ENCODE results near the gene SPTBN4.
"Not testable (repeated sequence)": the region's sequence is repeated elsewhere in the genome, so short reads cannot be mapped to it uniquely, and the experiment has no call there.

Gene SPTBN4

GRCh38 chr19:40466985-40467734 lies at the start of gene SPTBN4:
Gene SPTBN4 (plus strand): TSS chr19:40467001. CDS start chr19:40472622, 5,621 bp downstream.
- no peak for DNase-seq (ENCODE audit: low read depth)

DNA sequence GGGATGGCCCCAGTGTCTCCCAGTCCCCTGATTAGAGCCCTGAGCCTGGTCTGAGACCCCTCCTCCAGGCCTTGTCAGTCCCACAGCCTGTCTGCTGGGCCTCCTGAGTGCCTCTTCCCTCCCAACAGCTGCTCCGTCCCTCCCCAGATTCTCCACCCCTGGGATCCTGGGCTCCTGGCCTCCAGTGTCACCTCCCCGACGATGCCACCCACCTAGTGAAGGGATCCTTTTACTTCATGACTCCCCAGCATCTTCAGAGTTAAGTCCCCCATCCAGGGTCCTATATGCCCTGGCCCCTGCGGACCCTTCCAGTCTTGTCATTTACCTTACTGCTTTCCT lies 49.2 kb upstream of the SPTBN4 start:
- DNase-seq (ENCODE audit: low read depth): no peak

DNA sequence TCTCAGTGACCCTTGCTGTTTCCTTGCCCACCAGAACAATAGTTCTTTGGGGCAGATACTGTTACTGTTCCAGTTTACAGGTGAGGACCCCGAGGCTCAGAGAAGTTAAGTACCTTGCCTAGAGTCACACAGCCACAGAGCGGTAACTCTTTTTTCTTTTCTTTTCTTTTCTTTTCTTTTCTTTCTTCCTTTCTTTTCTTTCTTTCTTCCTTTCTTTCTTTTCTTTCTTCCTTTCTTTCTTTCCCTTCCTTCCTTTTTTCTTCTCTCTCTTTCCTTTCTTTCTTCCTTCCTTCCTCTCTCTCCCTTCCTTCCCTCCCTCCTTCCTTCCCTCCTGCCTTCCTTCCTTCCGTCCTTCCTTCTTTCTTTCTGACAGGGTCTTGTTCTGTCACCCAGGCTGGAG lies 48.8 kb upstream of the SPTBN4 start:
- no peak for DNase-seq (ENCODE audit: low read depth)

DNA sequence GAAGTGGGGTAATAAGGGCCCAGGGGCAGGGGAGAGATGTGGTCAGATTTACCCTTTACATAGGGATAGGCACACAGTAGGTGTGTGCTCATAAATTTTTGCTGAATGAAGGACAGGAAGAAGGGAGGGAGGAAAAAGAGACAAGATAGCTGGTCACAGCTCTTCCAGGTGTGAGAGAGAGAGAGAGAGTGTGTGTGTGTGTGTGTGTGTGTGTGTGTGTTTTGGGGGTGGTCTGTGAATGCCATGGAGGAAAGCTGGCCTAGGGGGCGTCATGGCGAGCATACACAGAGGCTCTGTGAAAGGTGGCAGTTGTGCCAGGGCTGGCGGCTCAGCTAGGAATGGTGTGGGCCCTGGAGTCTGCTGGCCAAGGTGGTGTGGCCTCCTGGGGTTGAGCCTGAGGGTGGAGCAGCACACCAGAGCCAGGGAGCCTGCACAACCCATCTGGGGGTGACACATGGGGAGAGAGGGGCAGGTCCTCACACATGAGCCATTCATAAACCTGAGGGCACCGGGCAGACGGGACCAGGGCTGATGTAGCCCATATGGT lies 47.7 kb upstream of the SPTBN4 start:
- no peak for DNase-seq (ENCODE audit: low read depth)

GRCh38 chr19:40419780-40420179 lies 47.0 kb upstream of the SPTBN4 start:
- no peak for DNase-seq (ENCODE audit: low read depth)

- no peak for DNase-seq (ENCODE audit: low read depth)
These were observed 46.4 kb upstream of the SPTBN4 start for GRCh38 chr19:40420451-40420765.

- peak; percentile 51 for DNase-seq (ENCODE audit: low read depth)
These were observed 45.7 kb upstream of the SPTBN4 start for GRCh38 chr19:40420766-40421765.

DNA sequence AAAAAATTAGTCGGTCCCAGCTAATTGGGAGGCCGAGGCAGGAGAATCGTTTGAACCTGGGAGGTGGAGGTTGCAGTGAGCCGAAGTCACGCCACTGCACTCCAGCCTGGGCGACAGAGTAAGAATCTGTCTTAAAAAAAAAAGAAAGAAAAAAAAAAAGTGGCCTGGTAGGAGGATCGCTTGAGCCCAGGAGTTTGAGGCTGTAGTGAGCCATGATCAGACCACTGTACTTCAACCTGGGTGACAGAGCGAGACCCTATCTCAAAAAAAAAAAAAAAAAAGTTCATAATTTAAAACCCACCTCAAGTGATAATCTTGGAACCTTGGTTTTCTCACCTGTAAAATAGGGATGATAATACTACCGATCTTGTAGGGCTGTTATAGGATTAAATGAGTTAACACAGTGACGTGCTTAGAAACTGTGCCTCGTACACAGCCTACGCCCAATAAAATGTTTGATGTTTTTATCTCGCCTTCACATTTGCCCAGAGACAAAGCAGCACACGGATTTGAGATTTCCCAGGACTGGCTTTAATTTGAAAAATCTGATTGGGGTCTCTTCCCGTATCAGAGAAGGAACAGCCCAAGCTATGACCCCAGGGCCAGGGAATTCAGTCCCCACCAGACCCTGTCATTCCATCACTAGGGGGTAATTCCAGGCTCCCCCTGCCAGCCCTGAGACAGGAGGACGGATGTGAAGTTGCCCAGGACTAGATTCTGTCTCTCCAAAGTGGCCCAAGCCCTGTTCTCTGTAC lies 44.6 kb upstream of the SPTBN4 start:
- no peak for DNase-seq (ENCODE audit: low read depth)

GRCh38 chr19:40422748-40423566 lies 43.8 kb upstream of the SPTBN4 start:
- no peak for DNase-seq (ENCODE audit: low read depth)

- no peak for DNase-seq (ENCODE audit: low read depth)
These were observed 42.9 kb upstream of the SPTBN4 start for GRCh38 chr19:40423938-40424337.

- no peak for DNase-seq (ENCODE audit: low read depth)
These were observed 42.0 kb upstream of the SPTBN4 start for GRCh38 chr19:40424637-40425449.

DNA sequence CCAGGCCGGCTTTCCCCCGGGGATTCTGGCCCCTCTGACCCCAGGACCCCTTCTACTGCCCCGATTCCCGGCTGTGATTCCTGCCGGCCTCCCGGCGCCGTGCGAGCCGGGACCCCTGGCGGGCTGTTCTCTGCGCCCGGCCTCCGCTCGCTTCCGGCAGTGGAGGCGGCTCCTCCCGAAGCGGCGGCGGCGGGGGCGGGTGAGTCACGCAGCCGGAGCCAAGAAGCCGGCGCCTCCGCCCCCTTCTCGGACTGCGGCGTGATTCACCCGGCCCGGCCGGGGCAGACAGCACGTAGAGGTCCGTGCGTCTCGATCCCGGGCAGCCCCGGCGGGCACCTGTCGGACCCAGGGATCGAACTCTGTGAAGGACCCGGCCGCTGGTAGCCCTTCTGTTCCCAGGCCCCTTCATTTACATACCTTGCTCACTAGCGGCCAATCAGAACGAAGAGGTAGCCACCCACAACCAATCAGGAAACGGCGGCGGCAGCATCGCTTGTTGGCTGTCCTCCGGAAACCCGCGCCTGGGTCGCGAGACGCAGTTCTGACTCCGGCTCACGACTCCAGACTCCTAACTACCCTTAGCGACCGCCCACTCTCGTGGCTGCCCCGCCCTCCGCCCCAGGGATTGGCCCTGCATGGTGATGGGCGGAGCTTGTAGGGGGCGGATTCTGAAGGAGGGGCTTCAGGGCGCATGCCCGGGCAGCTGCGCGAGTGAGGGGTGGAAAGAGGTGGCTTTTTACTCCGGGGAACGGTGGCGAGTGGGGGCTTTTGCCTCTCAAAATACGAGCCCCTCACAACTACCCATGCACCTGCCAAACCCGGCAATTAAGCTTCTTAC lies 41.1 kb upstream of the SPTBN4 start, which contains the start of gene SERTAD1:
Gene SERTAD1 (minus strand): TSS at position 543 of the 838 bp plus-strand sequence. CDS start 2,446 bp downstream, outside the sequence.
- peak; percentile 100 for DNase-seq (ENCODE audit: low read depth)

DNA sequence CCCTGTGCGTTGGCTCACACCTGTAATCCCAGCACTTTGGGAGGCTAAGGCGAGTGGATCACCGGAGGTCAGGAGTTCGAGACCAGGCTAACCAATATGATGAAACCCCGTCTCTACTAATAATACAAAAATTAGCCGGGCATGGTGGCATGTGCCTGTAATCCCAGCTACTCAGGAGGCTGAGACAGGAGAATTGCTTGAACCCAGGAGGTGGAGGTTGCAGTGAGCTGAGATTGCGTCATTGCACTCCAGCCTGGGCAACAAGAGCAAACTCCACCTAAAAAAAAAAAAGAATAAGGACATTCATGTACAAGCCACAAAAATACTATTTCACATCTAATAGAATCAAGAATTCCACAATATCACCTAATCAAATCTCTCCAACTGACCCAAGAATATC lies 38.6 kb upstream of the SPTBN4 start:
- not testable (repeated sequence) for DNase-seq (ENCODE audit: low read depth)

DNA sequence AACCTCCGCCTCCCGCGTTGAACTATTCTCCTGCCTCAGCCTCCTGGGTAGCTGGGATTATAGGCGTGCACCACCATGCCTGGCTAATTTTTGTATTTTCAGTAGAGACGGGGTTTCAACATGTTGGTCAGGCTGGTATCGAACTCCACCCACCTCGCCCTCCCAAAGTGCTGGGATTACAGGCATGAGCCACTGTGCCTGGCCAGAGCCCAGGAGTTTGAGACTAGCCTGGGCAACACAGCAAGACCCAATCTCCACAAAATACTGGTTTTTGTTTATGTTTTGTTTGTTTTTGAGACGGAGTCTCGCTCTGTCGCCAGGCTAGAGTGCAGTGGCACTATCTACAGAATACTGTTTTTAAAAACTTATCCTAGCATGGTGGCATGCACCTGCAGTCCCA lies 36.6 kb upstream of the SPTBN4 start:
- not testable (repeated sequence) for DNase-seq (ENCODE audit: low read depth)

GRCh38 chr19:40431698-40432097 lies 35.1 kb upstream of the SPTBN4 start:
- DNase-seq (ENCODE audit: low read depth): no peak

DNA sequence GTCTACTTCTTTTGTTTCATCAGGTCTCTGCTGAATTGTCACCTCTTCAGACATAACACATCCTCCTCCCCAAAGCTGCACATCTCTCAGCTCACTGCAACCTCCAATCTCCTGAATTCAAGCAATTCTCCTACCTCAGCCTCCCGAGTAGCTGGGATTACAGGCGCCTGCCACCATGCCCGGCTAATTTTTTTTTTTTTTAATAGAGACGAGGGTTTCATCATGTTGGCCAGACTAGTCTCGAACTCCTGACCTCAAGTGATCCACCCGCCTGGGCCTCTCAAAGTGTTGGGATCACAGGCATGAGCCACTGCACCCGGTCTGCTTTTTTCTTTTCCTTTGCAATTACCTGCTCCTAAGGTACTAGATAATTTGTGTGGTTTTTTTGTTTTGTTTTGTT lies 34.0 kb upstream of the SPTBN4 start:
- DNase-seq (ENCODE audit: low read depth): not testable (repeated sequence)

GRCh38 chr19:40433391-40434216 lies 33.2 kb upstream of the SPTBN4 start:
- peak; percentile 27 for DNase-seq (ENCODE audit: low read depth)

DNA sequence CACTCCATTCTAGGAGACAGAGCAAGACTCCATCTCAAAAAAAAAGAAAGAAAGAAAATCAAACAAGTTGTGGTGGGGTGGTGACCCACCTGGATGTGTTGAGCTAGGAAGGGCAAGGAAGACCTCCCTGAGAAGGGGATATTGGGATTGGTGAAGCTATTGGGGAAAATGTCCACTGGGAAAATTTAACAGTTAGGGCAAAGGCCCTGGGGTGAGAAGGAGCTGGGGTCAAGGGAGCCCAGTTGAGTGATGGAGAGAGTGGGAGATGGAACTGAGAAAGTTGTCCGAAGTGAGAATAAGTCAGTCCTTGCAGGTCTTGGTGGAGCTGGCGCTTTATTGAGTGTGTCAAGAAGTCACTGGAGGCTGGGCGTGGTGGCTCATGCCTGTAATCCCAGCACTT lies 28.5 kb upstream of the SPTBN4 start:
- no peak for DNase-seq (ENCODE audit: low read depth)

All from stimulated activated CD8-positive, alpha-beta memory T cell treated with anti-CD3 and anti-CD28 coated beads, Interleukin-12 subunit alpha, Interleukin-12 subunit beta, amount 100 ng/mL, for 1 hour (primary cell).